NCI-H1417 (cell line): ENCODE results near the gene KDM6B.
"Not testable (repeated sequence)": the region's sequence is repeated elsewhere in the genome, so short reads cannot be mapped to it uniquely, and the experiment has no call there.

Experiments
- DNase-seq, 3 experiments: peaks; one replicate each; lab custom pipeline; 2025; lab: John Stamatoyannopoulos, UW

KDM6B gene

DNA sequence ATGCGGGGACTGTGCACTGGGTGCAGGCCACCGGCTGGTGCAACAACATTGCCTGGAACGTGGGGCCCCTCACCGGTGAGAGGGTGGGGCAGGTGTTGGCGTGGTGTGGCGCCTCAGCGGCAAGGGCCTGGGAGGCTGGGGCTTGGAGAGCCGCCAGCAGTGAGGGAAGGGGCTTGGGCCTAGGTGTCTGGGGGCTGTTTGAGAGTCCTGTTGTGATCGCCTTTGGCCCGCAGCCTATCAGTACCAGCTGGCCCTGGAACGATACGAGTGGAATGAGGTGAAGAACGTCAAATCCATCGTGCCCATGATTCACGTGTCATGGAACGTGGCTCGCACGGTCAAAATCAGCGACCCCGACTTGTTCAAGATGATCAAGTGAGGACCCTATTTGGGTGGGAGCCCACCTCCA, 18.2 kb downstream of the KDM6B start:
- no peak for DNase-seq

DNA sequence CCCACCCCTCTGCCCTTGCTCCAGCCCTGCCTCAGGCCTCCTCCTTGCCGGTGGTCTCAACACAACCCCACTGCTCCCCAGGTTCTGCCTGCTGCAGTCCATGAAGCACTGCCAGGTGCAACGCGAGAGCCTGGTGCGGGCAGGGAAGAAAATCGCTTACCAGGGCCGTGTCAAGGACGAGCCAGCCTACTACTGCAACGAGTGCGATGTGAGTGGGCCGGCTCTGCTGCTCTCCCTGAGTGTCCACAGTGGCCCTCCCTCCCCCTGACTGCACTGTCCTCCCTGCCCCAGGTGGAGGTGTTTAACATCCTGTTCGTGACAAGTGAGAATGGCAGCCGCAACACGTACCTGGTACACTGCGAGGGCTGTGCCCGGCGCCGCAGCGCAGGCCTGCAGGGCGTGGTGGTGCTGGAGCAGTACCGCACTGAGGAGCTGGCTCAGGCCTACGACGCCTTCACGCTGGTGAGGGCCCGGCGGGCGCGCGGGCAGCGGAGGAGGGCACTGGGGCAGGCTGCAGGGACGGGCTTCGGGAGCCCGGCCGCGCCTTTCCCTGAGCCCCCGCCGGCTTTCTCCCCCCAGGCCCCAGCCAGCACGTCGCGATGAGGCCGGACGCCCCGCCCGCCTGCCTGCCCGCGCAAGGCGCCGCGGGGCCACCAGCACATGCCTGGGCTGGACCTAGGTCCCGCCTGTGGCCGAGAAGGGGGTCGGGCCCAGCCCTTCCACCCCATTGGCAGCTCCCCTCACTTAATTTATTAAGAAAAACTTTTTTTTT, 19.1 kb downstream of the KDM6B start:
- DNase-seq, result no peak

DNA sequence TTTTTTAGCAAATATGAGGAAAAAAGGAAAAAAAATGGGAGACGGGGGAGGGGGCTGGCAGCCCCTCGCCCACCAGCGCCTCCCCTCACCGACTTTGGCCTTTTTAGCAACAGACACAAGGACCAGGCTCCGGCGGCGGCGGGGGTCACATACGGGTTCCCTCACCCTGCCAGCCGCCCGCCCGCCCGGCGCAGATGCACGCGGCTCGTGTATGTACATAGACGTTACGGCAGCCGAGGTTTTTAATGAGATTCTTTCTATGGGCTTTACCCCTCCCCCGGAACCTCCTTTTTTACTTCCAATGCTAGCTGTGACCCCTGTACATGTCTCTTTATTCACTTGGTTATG, 19.6 kb downstream of the KDM6B start:
- no peak for DNase-seq

DNA sequence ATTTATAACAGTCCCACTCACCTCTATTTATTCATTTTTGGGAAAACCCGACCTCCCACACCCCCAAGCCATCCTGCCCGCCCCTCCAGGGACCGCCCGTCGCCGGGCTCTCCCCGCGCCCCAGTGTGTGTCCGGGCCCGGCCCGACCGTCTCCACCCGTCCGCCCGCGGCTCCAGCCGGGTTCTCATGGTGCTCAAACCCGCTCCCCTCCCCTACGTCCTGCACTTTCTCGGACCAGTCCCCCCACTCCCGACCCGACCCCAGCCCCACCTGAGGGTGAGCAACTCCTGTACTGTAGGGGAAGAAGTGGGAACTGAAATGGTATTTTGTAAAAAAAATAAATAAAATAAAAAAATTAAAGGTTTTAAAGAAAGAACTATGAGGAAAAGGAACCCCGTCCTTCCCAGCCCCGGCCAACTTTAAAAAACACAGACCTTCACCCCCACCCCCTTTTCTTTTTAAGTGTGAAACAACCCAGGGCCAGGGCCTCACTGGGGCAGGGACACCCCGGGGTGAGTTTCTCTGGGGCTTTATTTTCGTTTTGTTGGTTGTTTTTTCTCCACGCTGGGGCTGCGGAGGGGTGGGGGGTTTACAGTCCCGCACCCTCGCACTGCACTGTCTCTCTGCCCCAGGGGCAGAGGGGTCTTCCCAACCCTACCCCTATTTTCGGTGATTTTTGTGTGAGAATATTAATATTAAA, 20.2 kb downstream of the KDM6B start:
- DNase-seq, result no peak

DNA sequence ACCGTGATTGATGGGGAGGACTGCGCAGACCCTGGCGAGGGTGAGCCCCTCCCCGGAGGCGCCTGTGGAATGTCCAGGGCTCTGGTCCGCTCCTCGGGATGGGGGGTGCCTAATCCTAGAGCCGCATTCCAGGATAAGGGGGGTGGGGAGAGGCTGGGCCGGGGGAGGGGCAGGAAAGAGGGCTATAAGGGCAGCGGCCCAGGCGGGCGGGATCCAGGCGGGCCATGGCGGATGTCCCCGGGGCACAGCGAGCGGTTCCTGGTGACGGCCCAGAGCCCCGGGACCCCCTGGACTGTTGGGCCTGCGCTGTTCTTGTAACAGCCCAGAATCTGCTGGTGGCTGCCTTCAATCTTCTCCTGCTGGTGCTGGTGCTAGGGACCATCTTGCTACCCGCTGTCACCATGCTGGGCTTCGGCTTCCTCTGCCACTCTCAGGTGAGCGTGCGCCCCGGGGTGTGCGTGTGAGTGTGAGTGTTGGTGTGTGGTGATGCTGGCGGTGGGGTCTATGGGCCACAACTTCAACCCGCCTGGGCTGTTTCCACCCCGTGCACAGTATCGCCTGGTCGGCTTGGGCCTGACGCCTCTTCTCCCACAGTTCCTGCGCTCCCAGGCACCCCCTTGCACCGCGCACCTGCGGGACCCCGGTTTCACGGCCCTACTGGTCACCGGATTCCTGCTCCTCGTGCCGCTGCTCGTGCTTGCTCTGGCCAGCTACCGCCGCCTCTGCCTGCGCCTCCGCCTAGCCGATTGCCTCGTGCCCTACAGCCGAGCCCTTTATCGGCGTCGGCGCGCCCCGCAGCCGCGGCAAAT, 21.0 kb downstream of the KDM6B start, which contains the start of gene TMEM88:
Gene TMEM88, plus strand, starts transcription at position 216 of the 809 bp plus-strand sequence. Its CDS starts 9 bp downstream, at position 225.
- no peak for DNase-seq

DNA sequence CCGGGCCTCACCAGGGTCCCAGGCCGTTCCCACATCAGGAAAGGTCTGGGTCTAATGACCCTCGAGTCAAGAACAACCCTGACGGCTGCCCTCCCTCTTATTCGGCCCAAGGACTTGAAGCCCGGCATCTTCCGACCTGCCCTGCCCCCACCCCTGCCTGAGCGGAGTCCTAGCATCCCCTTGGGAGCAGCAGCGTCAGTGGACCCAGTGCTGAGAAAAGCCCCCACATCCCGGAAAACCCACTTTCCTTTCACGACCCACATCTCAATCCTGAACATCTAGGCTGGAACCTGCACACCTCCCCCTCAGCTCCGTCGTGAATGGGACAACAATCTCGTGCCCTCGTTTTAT, 21.6 kb downstream of the KDM6B start:
- DNase-seq, result no peak

DNA sequence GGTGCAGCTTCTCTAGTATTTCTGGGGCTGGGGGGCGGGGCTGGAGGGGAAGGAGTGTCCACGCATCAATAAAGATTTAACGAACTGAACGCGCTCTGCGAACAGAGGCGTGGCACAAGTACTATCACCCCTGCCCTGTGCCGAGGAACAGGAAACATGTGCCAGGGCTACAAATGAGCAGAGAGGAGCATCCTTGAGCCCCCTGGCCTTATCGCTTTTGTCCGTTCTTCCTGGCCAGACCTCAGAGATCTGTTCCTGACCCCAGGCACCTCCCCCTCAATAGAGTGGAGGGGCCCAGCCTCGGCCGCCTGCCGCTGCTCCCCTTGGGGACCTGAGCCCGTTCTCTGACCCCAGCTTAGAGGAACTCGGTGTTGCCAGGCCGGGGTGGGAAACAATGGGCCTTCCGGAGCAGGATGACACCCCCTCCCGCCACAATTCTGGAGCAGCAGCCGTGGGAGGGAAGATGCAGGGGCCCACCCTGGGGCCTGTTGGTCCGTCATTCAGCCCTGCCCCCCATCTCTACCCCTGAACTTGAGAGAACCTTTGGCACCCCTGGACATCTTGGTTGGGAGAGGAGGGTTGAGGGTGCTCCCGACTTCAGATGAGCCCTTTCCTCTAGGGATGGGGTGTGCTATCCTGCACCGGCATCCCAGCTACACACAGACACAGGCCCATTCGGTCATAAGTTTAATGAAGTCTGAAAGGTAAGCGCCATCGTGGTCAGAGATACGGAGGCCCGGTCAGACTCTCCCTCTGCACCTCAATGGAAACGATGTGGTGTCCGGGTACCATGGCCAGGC, 22.2 kb downstream of the KDM6B start:
- DNase-seq, result peak; percentile 2 to 24 (median 22)

DNA sequence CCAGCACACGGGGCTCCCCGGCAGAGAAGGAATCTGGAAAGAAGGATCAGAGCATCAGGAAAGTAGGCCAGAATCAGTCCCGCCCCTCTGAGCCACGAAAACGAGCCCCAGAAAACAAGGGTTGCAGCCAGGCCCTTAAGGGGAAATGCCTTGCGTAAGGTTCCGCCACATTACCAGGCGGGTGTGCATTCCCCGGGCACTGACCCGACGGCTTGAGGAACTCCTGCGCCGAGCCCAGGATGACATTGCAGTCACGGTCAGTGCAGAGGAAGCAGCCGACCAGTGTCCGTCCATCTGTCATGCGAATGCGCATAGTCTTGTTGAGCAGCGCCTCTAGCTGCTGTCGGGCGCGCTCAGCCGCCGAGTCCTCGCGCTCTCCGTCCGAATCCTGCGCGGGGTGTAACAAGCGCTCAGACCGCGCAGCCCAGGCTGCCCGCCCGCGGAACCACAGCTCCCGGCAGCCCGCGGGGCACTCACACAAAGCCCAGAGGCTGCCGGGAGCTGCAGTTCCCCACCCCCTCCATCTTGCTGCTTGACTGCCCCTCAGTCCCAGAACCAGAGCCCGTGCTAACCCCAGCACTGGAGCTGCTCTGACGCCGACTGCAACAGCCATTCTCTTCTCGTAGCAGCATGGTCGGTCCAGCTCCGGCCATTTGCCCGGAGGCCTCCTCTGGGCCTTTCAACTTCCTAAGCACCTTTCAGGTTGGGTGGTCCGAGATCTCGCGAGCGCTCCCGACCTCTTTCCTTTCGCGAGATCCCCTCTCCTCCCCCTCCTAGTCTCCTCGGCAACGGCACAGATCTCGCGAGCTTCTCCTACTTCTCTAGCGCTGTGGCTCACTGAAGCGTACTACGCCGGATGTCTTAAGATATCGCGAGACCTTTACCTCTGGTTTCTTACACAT, 23.0 kb downstream of the KDM6B start, which contains the start of gene NAA38:
Gene NAA38, minus strand, starts transcription at position 749 of the 902 bp plus-strand sequence. Its CDS starts 96 bp downstream, at position 653.
- peak; percentile 94 to 98 (median 97) for DNase-seq

DNA sequence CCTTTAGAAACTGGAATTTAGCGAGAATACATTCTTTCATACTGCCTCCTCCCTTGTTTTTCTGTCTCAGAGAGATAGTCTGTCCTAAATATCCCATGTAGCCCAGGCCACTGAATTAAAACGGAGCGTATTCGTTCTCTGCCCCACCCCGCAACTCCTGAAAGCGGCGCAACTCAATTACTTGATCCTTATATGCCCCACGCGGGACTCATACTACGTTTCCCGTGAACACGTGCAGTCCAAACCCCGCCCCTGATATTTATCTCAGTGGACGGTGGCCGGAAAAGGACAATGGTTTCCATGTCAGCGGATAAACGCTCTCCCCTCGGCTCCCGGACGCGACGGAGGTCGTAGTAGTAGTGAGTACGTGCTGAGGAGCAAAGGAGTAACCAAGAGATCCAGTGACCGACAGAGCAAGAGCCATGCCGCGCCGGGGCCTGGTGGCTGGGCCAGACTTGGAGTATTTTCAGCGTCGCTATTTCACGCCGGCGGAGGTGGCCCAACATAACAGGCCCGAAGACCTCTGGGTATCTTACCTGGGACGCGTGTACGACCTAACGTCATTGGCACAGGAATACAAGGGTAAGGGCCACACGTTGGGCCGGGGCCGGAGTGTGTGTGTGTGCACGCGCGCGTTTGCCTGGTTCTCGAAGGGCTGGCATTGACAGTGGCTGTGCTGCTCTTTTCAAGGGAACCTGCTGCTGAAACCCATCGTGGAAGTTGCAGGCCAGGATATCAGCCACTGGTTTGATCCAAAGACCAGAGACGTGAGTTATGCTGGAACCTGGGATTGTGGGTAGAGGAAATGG, 23.9 kb downstream of the KDM6B start, which contains the start of gene CYB5D1:
Gene CYB5D1, plus strand, starts transcription at position 291 of the 809 bp plus-strand sequence. Its CDS starts 132 bp downstream, at position 423.
- DNase-seq, result peak; percentile 86 to 97 (median 93)

DNA sequence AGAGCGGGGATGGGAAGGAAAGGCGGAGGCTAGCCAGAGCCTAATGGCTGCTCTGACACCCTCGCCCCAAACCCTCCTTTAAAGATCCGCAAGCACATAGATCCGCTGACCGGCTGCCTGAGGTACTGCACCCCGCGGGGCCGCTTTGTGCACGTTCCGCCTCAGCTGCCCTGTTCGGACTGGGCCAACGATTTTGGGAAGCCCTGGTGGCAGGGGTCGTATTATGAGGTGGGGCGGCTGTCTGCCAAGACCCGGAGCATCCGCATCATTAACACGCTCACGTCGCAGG, 24.4 kb downstream of the KDM6B start:
- DNase-seq, result peak in 2 of 3 experiments; percentile 31 to 64

DNA sequence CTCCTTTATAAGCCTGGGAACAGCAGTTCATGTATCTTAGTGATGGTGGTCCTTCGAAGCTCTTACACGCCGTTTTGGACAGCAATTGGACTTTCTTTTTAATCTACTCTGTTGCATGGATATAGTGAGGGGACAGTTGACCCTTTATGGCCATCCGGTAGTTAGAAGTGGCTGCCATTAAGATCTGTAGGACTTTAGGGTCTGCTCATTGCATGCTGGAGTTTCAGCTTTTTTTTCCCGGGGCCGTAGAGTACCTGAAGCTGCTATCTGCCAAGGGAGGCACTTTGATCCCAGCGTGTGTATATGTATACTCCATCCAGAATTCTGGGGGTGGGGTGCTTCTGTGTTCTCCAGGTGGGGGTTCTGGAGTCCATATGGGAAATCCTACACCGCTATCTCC, 25.0 kb downstream of the KDM6B start:
- no peak for DNase-seq

DNA sequence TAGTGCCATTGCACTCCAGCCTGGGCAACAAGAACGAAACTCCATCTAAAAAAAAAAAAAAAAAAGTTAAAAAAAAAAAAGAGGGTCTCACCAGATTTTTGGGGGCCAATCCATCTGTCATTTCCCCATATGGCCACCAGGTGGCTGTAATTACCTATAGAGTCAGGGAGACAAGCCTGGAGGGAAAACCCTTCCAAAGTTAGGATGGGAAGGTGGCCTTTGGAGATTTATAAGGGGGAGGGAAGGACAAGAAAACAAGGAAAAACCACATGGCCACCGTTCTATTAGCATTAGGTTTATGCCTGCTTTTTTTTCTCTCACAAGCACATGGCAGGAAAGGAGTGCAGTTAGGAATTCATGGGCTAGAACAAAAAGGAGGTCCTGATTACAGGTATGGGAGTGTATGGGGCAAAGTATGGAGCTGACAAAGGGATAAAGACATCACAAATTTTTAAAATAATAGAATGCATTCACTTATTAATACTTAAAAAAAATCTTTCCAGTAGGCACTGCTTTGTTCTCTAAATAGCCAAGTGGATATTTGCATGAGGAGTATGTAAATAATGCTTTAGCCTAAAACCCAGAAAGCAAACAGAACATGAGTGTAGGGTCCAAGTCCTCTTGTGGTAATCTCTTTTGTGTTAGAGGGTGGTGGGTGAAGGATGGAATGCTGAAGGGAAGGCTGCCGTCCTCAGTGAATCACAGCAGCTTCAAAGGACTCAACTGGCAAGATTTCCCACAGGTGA, 28.8 kb downstream of the KDM6B start:
- peak; percentile 15 to 71 (median 31) for DNase-seq

DNA sequence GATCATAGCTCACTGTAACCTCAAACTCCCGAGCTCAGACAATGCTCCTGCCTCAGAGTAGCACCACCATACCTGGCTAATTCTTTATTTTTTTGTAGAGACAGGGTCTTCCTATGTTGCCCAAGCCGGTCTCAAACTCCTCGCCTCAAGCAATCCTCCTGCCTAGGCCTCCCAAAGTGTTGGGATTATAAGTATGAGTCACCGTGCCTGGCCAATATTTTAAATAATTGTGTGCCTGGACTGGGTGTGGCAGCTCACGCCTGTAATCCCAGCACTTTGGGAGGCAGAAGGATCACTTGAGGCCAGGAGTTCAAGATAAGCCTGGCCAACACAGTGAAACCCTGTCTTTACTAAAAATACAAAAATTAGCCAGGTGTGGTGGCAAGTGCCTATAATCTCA, 30.4 kb downstream of the KDM6B start:
- DNase-seq, result not testable (repeated sequence)

DNA sequence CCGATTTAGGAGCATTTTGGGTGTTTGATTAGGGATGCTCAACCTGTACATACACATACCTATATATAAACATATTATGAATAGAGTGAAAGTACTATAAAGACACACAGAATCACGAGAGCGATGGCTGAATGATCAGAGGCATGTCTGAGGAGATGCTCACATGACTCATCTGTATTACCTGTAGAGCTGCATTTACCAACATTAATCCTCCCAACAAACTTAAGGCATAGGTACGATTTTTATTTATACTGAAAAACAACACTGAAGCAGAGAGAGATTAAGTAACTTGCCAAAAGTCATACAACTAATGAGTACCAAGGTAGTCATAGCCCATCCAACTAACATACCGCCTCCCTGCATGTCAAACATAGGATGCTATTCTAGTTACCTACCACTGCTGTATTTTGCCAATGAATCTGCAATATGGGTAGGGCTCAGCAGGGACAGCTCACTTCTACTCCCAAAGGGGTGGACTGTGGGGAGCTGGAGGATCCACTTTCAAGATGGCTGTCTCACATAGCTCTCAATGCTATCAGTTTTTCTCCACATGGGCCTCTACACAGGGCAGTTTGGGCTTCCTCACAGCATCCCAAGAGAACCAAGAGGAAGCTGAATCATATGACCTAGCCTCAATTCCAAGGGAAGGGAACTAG, 31.1 kb downstream of the KDM6B start:
- no peak for DNase-seq

DNA sequence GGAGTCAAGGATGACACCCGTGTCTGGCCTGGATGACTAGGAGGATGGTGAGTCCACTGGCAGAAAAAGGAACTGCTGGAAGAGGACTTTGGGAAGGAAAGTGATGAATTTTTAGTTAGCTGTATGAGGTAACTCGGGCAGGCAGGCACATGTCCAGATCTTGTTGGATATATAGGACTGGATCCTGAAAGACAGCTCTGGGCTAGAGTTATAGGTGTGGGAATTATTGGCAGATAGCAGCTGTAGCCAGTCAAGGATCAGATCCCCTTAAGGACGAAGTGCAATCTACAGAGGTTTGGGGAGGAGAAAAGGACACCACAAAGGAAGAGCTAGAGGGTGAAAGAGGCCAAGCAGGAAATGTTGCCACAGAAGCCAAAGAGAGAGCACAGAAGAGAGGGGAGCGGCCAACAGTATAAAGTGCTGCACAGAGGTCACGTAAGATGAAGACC, 33.9 kb downstream of the KDM6B start:
- no peak for DNase-seq

DNA sequence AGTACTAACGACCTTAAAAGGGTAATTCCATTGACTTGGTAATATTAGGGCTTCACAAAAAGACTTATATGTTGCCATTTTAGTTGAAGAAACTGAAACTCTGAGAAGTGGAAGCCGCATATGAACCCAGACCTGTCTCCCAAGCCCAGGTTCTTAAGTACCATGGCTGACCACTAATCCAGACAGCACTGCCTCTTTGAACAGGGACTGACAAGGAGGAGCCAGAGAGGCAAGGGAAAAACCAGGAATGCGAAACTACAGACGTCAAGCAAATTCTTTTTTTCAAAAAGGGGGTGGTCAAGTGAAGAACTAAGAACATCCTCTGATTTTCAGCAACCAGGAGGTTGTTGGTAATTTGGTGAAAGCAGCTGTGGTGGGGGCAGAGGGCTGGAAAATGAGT, 39.0 kb downstream of the KDM6B start:
- DNase-seq, result no peak

DNA sequence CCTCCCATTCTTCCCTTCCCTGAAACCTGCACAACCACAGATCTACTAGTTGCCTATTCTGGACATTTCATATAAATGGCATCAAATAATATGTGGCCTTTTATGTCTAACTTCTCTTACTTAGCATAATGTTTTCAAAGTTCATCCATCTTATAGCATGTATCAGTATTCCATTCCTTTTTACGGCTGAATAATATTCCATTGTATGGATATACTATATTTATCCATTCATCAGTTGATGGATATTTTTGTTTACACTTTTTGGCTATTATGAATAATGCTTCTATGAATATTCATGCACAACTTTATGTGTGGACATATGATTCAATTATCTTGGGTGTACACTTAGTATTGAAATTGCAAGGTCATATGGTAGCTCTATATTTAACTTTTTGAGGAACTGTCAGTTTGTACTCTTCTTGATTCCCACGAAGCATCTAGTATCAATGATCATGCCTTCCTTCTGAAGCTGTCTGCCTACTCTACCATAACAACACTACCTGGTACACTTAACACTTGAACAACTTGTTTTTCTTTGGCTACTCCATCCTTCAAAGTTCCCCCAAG, 41.9 kb downstream of the KDM6B start:
- DNase-seq, result no peak

DNA sequence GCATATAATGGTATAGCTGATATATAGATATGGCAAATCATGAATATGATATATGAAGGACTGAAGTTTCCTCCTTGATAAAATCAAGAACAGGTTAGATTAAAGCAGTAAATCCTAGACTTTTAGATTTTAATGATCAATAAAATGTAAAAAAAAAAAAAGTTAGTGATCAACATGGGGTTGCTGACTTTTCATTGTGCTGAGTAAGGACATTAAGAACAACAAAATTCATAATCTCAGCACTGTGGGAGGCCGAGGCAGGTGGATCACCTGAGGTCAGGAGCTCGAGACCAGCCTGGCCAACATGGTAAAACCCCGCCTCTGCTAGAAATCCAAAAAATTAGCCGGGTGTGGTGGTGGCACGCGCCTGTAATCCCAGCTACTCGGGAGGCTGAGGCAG, 44.2 kb downstream of the KDM6B start:
- DNase-seq, result no peak
